Coronary artery (tissue), 2 donors: ENCODE results near the gene ARV1.

Experiments
- DNase-seq: peaks from one replicate; pipeline ENCODE4 v3.0.0-alpha.2; 2017; ENCODE audit warnings: low spot score
- H3K27ac ChIP-seq, 2 donors: fragments of 200-600 bp; sonication (generic); one replicate each; pipeline ENCODE4 v1.5.1; 2016 to 2019
- H3K4me3 ChIP-seq: fragments of 200-600 bp; sonication (generic); 2 replicates; pipeline ENCODE4 v1.5.1; 2016; ENCODE audit warnings: mild to moderate bottlenecking, moderate library complexity
- CTCF ChIP-seq: fragments of 200-600 bp; sonication (generic); IDR thresholded peaks from one replicate; pipeline ENCODE4 v1.5.1; 2019; ENCODE audit warnings: antibody characterized with exemption

ARV1 gene

GRCh38 chr1:230939806-230940489 lies 38.9 kb upstream of the ARV1 start:
- peak overlapping the region; percentile 32 for H3K4me3 ChIP-seq
- H3K27ac ChIP-seq: peak overlapping the region; percentile 40 to 88
- no peak for DNase-seq
- TF ChIP-seq CTCF: no peak

- no peak for DNase-seq
- no peak overlapping the region for H3K4me3 ChIP-seq
- no peak for TF ChIP-seq CTCF
- peak overlapping the region; percentile 40 to 88 for H3K27ac ChIP-seq
Measured at GRCh38 chr1:230940848-230941247, 38.0 kb upstream of the ARV1 start.

- no peak for TF ChIP-seq CTCF
- no peak overlapping the region for H3K27ac ChIP-seq
- H3K4me3 ChIP-seq: no peak overlapping the region
- no peak for DNase-seq
Measured at GRCh38 chr1:230943048-230943593, 35.8 kb upstream of the ARV1 start.

- H3K27ac ChIP-seq: no peak overlapping the region
- no peak for TF ChIP-seq CTCF
- no peak overlapping the region for H3K4me3 ChIP-seq
- no peak for DNase-seq
Measured at GRCh38 chr1:230948301-230948700, 30.6 kb upstream of the ARV1 start.

- TF ChIP-seq CTCF: no peak
- Histone ChIP-seq H3K4me3 (no peak overlapping the region), H3K27ac (no peak overlapping the region)
- no peak for DNase-seq
Measured at GRCh38 chr1:230948903-230949302, 30.0 kb upstream of the ARV1 start.

GRCh38 chr1:230950404-230950803 lies 28.5 kb upstream of the ARV1 start:
- Histone ChIP-seq H3K27ac (no peak overlapping the region), H3K4me3 (no peak overlapping the region)
- no peak for TF ChIP-seq CTCF
- DNase-seq: no peak

- Histone ChIP-seq H3K27ac (no peak overlapping the region), H3K4me3 (no peak overlapping the region)
- DNase-seq: no peak
- TF ChIP-seq CTCF: no peak
Measured at GRCh38 chr1:230957580-230957989, 21.3 kb upstream of the ARV1 start.
